SK-N-SH (cell line): ENCODE measurements around the gene SUPT5H.

Experiments used
- ELF1 ChIP-seq: IDR thresholded peaks from 2 replicates; pipeline ENCODE4 v1.4.0; 2012
- EP300 ChIP-seq, 2 experiments: IDR thresholded peaks; 2 replicates each; pipeline versions ENCODE4 v1.4.0 to v1.6.1; 2012; ENCODE audit warnings: borderline replicate concordance in 1 of 2, low read depth in 1 of 2, low read length in 1 of 2
- EZH2phosphoT487 ChIP-seq: fragments of 200-600 bp; sonication (generic); IDR thresholded peaks from 2 replicates; pipeline ENCODE4 v1.6.1; 2017; ENCODE audit warnings: low read depth, mixed run types, mild to moderate bottlenecking, antibody characterized with exemption, moderate library complexity, borderline replicate concordance
- FOSL2 ChIP-seq: IDR thresholded peaks from 2 replicates; pipeline ENCODE4 v1.4.0; 2012; ENCODE audit warnings: low read depth, mild to moderate bottlenecking, moderate library complexity, borderline replicate concordance
- SIN3A ChIP-seq: IDR thresholded peaks from 2 replicates; pipeline ENCODE4 v1.6.1; 2012; ENCODE audit warnings: low read depth, mild to moderate bottlenecking, low read length, moderate library complexity, borderline replicate concordance
- TCF12 ChIP-seq: IDR thresholded peaks from 2 replicates; pipeline ENCODE4 v1.4.0; 2012
- YY1 ChIP-seq: IDR thresholded peaks from 2 replicates; pipeline ENCODE4 v1.4.0; 2012; ENCODE audit warnings: low read depth, mild to moderate bottlenecking
- TF ChIP-seq, protein P1 (sequence below): IDR thresholded peaks from 2 replicates; pipeline ENCODE4 v1.6.1; 2012; ENCODE audit warnings: mild to moderate bottlenecking, low read depth, low read length, moderate library complexity
- TF ChIP-seq, protein P2 (sequence below): fragments of 200-600 bp; sonication (generic); IDR thresholded peaks from 2 replicates; pipeline ENCODE4 v1.6.1; 2017; ENCODE audit warnings: antibody characterized with exemption, mild to moderate bottlenecking, moderate library complexity
- TF ChIP-seq, protein P3 (sequence below): fragments of 150-350 bp; IDR thresholded peaks from 2 replicates; pipeline ENCODE4 v1.6.1; 2016; ENCODE audit warnings: mild to moderate bottlenecking, low read depth, low read length
- TF ChIP-seq, protein P4 (sequence below): IDR thresholded peaks from 2 replicates; pipeline ENCODE4 v1.4.0; 2012; ENCODE audit warnings: low read depth
- TF ChIP-seq, protein P5 (sequence below): fragments of 150-350 bp; IDR thresholded peaks from 2 replicates; pipeline ENCODE4 v1.6.1; 2017; ENCODE audit warnings: antibody characterized with exemption, low read length, low read depth, borderline replicate concordance

DNA sequence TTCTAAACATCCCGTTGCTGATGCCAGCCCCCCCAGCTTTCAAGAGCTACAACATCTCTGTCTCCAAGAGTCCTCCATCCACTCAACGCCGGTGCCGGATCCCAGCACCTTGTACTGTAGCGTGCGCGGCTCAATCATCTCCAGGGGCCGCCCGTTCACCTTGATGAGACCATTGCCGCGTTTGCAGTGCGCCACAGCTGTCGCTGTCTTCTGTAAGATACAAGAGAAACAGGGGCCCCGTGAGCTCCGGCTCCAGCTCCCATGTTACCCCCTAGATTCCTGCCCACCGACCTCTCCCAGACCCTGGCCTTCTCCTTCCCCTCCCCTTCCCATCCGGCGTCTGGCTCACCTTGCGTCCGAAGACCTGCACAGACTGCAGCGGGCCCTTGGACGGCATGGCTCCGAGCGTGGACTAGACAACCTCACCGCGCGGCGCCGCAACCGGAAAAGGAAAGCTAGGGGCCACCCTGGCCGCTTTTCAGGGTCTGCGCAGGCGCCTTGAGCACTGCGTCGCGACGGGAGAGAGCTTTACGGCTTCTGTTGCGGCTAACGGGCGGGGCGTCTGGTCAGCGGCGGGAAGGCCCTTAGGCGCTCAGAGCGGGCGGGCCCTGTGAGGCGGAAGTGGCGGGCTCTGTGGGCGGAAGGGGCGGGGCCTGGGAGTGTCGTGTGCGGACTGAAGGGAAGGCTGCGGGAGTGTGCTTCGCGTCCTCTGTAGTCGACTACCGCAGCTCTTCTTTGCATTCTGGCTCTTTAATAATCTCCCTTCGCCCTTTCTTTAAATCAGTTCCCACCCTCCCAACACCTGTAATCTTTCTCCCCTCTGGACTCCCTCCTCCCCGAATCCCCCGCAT is 9.7 kb upstream of the SUPT5H start, which contains the start of gene RPS16:
- TF ChIP-seq TCF12 (no peak; the same call in 1 of the 2 replicates), YY1 (peak; percentile 60), ELF1 (peak; percentile 82), SIN3A (peak; percentile 95), EP300 (IDR thresholded peaks at IDR 0.05; ENCODE audit: borderline replicate concordance in 1 of 2, low read depth in 1 of 2, low read length in 1 of 2) (peak in 1 of 2 experiments; percentile 32; a peak in 2 of 4 replicates), EZH2phosphoT487 (no peak), FOSL2 (no peak)
- TF ChIP-seq, protein P1, sequence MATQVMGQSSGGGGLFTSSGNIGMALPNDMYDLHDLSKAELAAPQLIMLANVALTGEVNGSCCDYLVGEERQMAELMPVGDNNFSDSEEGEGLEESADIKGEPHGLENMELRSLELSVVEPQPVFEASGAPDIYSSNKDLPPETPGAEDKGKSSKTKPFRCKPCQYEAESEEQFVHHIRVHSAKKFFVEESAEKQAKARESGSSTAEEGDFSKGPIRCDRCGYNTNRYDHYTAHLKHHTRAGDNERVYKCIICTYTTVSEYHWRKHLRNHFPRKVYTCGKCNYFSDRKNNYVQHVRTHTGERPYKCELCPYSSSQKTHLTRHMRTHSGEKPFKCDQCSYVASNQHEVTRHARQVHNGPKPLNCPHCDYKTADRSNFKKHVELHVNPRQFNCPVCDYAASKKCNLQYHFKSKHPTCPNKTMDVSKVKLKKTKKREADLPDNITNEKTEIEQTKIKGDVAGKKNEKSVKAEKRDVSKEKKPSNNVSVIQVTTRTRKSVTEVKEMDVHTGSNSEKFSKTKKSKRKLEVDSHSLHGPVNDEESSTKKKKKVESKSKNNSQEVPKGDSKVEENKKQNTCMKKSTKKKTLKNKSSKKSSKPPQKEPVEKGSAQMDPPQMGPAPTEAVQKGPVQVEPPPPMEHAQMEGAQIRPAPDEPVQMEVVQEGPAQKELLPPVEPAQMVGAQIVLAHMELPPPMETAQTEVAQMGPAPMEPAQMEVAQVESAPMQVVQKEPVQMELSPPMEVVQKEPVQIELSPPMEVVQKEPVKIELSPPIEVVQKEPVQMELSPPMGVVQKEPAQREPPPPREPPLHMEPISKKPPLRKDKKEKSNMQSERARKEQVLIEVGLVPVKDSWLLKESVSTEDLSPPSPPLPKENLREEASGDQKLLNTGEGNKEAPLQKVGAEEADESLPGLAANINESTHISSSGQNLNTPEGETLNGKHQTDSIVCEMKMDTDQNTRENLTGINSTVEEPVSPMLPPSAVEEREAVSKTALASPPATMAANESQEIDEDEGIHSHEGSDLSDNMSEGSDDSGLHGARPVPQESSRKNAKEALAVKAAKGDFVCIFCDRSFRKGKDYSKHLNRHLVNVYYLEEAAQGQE = peak; percentile 61
- TF ChIP-seq, protein P2, sequence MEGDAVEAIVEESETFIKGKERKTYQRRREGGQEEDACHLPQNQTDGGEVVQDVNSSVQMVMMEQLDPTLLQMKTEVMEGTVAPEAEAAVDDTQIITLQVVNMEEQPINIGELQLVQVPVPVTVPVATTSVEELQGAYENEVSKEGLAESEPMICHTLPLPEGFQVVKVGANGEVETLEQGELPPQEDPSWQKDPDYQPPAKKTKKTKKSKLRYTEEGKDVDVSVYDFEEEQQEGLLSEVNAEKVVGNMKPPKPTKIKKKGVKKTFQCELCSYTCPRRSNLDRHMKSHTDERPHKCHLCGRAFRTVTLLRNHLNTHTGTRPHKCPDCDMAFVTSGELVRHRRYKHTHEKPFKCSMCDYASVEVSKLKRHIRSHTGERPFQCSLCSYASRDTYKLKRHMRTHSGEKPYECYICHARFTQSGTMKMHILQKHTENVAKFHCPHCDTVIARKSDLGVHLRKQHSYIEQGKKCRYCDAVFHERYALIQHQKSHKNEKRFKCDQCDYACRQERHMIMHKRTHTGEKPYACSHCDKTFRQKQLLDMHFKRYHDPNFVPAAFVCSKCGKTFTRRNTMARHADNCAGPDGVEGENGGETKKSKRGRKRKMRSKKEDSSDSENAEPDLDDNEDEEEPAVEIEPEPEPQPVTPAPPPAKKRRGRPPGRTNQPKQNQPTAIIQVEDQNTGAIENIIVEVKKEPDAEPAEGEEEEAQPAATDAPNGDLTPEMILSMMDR = no peak
- TF ChIP-seq, protein P3, sequence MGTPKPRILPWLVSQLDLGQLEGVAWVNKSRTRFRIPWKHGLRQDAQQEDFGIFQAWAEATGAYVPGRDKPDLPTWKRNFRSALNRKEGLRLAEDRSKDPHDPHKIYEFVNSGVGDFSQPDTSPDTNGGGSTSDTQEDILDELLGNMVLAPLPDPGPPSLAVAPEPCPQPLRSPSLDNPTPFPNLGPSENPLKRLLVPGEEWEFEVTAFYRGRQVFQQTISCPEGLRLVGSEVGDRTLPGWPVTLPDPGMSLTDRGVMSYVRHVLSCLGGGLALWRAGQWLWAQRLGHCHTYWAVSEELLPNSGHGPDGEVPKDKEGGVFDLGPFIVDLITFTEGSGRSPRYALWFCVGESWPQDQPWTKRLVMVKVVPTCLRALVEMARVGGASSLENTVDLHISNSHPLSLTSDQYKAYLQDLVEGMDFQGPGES = no peak
- TF ChIP-seq, protein P4, sequence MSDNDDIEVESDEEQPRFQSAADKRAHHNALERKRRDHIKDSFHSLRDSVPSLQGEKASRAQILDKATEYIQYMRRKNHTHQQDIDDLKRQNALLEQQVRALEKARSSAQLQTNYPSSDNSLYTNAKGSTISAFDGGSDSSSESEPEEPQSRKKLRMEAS = peak; percentile 96
- TF ChIP-seq, protein P5, sequence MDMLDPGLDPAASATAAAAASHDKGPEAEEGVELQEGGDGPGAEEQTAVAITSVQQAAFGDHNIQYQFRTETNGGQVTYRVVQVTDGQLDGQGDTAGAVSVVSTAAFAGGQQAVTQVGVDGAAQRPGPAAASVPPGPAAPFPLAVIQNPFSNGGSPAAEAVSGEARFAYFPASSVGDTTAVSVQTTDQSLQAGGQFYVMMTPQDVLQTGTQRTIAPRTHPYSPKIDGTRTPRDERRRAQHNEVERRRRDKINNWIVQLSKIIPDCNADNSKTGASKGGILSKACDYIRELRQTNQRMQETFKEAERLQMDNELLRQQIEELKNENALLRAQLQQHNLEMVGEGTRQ = no peak
